ENCODE measurements around the gene SUFU.

Gene SUFU

GRCh38 chr10:102675011-102675665 is 171.4 kb downstream of the SUFU start:
- TF ChIP-seq CTCF (IDR thresholded peaks at IDR 0.05; ENCODE audit: low read depth, low read length) = no peak
- TF ChIP-seq EZH2phosphoT487 (IDR thresholded peaks at IDR 0.05; ENCODE audit: low read depth) = no peak
- H3K4me3 ChIP-seq (ENCODE audit: low read length) = no peak overlapping the region
- H4K20me1 ChIP-seq (ENCODE audit: insufficient read depth, low read length) = no peaks in the 10 kb centered on the region
- no peaks in the 10 kb centered on the region for H3K36me3 ChIP-seq (replicated peaks; ENCODE audit: low read depth, low read length)
- no peak overlapping the region for H3K9ac ChIP-seq (ENCODE audit: low read length)
- no peak overlapping the region for H3K4me2 ChIP-seq (ENCODE audit: low read length)
- H2AFZ ChIP-seq (ENCODE audit: low read depth, low read length) = no peak overlapping the region
- H3K9me3 ChIP-seq (ENCODE audit: insufficient read depth, low read length) = no peaks in the 10 kb centered on the region
- H3K27ac ChIP-seq (ENCODE audit: low read length) = no peak overlapping the region
- peaks cover 9% of the 10 kb centered on the region for H3K4me1 ChIP-seq (ENCODE audit: low read length)
- no peaks in the 10 kb centered on the region for H3K27me3 ChIP-seq (ENCODE audit: low read depth, low read length)
- H3K79me2 ChIP-seq (ENCODE audit: low read length) = no peaks in the 10 kb centered on the region

- TF ChIP-seq CTCF (IDR thresholded peaks at IDR 0.05; ENCODE audit: low read depth, low read length) = no peak
- no peak for TF ChIP-seq EZH2phosphoT487 (IDR thresholded peaks at IDR 0.05; ENCODE audit: low read depth)
- Histone ChIP-seq H2AFZ (ENCODE audit: low read depth, low read length) (no peak overlapping the region), H3K27ac (ENCODE audit: low read length) (no peak overlapping the region), H3K4me3 (ENCODE audit: low read length) (no peak overlapping the region), H3K9ac (ENCODE audit: low read length) (no peak overlapping the region), H3K4me2 (ENCODE audit: low read length) (no peak overlapping the region), H3K27me3 (ENCODE audit: low read depth, low read length) (no peaks in the 10 kb centered on the region), H3K4me1 (ENCODE audit: low read length) (peaks cover 9% of the 10 kb centered on the region), H3K79me2 (ENCODE audit: low read length) (no peaks in the 10 kb centered on the region), H3K36me3 (replicated peaks; ENCODE audit: low read depth, low read length) (no peaks in the 10 kb centered on the region), H4K20me1 (ENCODE audit: insufficient read depth, low read length) (no peaks in the 10 kb centered on the region), H3K9me3 (ENCODE audit: insufficient read depth, low read length) (no peaks in the 10 kb centered on the region)
Measured at GRCh38 chr10:102675666-102676533, 172.1 kb downstream of the SUFU start.

GRCh38 chr10:102676534-102677315 is 173.0 kb downstream of the SUFU start:
- no peak overlapping the region for H2AFZ ChIP-seq (ENCODE audit: low read depth, low read length)
- no peak overlapping the region for H3K4me3 ChIP-seq (ENCODE audit: low read length)
- no peaks in the 10 kb centered on the region for H3K79me2 ChIP-seq (ENCODE audit: low read length)
- no peak overlapping the region for H3K9ac ChIP-seq (ENCODE audit: low read length)
- peaks cover 9% of the 10 kb centered on the region for H3K4me1 ChIP-seq (ENCODE audit: low read length)
- H4K20me1 ChIP-seq (ENCODE audit: insufficient read depth, low read length) = no peaks in the 10 kb centered on the region
- H3K27ac ChIP-seq (ENCODE audit: low read length) = no peak overlapping the region
- no peaks in the 10 kb centered on the region for H3K9me3 ChIP-seq (ENCODE audit: insufficient read depth, low read length)
- H3K27me3 ChIP-seq (ENCODE audit: low read depth, low read length) = no peaks in the 10 kb centered on the region
- no peak overlapping the region for H3K4me2 ChIP-seq (ENCODE audit: low read length)
- peaks cover 2% of the 10 kb centered on the region for H3K36me3 ChIP-seq (replicated peaks; ENCODE audit: low read depth, low read length)
- TF ChIP-seq CTCF (IDR thresholded peaks at IDR 0.05; ENCODE audit: low read depth, low read length) (no peak), EZH2phosphoT487 (IDR thresholded peaks at IDR 0.05; ENCODE audit: low read depth) (no peak)
